NCI-H82 (cell line): ENCODE data around the gene ZNF778.
A peak's percentile ranks its signal among the peaks of the same experiment; 100 is the strongest.

Experiments
- DNase-seq: peaks from one replicate; lab custom pipeline; 2025; lab: John Stamatoyannopoulos, UW

ZNF778 gene

GRCh38 chr16:89217388-89218191 is at the start of gene ZNF778:
Gene ZNF778, plus strand, starts transcription at chr16:89217703. Its CDS starts 3,425 bp downstream, at chr16:89221128.
- DNase-seq: peak; percentile 86

- DNase-seq: peak; percentile 32
Measured at GRCh38 chr16:89168381-89169189, 48.9 kb upstream of the ZNF778 start.

DNA sequence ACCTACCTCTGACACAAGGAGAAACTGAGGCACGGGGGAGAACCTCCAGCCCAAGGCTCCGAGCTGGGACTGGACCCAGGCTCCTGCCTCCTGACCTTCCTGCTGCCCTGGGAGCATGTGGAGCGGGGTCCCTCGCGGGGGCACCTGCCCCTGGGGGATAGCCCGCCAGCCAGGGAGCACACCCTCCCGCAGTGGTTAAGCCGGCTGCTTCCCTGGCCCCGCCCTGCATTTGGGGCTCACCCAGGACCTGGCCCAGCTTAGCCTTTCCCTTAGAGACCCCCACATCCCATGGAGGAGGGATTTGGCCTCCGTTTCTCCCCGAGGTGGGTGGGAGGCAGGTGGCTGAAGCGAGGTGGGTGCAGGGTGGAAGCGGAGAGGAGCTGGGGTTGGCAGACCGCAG is 47.7 kb upstream of the ZNF778 start:
- DNase-seq: no peak

DNA sequence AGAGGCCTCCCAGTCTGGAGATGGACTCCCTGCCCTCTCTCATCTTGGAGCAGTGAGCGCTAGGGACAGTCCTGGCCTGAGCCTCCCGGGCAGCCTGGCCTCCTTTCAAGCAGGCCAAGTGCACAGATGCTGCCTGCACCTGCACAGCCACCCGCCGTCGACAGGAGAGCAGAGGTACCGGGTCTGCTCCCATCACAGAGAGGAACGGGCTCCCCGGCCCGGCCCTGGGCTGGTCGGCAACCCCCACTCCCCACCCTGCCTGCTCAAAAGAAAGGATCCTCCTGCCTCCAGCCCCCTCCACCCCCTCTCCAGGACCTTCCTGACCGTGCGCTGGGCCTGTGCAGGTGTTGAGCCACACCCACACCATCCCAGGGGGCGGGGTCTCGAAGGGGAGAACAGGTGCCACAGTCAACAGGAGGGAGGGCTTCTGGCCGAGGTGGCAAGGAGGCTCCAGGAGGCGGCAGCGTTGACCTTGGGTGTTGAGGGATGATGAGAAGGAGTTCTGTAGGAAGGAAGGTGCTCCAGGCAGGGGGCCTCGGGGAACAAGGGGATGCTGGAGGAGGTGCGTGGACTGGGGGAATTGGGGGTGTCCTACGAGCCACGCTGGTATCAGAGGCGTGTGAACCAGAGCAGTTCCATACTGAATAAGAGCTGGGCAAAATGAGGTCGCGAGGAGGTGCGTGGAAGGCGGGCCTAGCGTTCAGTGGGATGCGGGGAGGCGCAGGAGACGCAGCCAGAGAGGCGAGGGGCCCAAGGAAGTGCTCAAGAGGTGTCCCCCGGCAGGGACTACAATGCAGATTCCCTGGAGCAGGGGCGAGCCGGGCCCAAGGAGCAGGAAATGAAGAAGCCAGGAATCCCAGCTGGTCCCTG is 46.9 kb upstream of the ZNF778 start:
- DNase-seq: peak; percentile 37

DNA sequence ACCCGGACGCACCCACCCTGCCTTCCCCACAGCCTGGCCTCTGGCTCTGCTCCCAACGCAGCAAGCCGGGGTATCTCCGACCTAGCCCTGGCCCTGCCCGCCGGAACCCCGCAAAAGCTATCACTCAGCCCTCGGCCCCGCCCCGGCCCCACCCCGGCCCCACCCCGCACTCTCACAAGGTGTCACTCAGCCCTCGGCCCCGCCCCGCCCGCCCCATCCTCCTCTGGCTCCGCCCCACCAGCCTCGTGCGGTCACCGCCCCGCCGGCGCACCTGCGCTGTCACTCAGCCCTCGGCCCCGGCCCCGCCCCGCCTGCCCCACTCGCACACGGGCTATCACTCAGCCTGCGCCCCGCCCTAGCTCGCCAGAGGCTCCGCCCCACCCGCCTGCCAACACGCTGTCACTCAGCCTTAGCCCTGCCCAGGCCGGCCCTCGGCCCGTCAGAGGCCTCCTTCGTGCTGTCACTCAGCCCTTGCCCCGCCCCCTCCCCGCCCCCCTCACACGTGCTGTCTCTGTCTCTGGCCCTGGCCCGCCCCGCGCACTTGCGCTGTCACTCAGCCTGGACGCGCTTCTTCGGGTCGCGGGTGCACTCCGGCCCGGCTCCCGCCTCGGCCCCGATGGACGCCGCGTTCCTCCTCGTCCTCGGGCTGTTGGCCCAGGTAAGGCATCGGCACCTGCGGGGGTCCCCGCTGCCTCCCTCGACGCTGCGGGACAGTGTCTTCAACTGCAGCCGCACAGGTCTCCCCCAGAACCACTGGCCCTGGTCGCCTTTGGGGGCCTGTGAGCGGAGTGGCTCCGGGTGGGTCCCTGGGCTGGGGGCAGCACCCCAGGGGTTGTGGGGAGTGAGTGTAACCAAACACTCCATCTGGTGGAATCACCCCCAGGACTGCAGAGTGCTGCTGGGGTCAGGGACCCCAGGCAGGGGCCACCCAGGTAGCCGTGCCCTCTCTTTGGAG is 46.0 kb upstream of the ZNF778 start, which contains the start of gene CDH15:
TSS of gene CDH15 (plus strand) at position 533 of the 955 bp plus-strand sequence. CDS start at position 617, 84 bp downstream.
- peak; percentile 97 for DNase-seq

GRCh38 chr16:89172171-89172527 is 45.4 kb upstream of the ZNF778 start:
- no peak for DNase-seq

DNA sequence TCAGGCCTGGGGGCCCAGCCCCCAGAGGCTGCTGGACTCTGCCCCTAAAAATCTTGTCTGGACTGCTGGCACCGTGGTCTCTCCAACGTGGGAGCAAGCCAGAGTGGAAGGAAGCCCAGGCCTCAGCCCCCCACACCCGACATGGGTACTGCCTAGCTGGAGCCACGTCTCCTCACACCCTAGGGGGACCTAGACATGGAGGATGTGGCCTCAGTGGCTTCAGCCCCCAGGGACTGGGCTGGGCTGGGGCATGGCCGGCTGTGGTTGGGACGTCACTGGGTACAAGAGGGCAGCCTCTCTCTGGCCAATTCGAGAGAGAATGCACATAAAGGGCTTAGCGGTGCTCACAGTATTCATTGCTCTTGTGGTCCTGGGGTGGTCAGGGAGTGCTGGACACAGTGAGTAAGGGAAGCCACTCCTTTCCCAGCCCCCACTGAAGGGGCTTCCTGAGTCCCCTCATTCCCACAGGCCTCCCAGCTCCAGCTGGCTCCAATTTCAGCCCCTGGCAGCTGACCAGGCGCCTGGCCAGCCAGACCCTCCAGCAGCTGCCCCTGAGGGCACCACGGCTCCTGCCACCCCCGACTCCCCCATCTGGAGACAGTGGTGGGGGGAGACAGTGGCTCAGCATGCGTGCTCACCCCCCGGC is 44.9 kb upstream of the ZNF778 start:
- no peak for DNase-seq

DNA sequence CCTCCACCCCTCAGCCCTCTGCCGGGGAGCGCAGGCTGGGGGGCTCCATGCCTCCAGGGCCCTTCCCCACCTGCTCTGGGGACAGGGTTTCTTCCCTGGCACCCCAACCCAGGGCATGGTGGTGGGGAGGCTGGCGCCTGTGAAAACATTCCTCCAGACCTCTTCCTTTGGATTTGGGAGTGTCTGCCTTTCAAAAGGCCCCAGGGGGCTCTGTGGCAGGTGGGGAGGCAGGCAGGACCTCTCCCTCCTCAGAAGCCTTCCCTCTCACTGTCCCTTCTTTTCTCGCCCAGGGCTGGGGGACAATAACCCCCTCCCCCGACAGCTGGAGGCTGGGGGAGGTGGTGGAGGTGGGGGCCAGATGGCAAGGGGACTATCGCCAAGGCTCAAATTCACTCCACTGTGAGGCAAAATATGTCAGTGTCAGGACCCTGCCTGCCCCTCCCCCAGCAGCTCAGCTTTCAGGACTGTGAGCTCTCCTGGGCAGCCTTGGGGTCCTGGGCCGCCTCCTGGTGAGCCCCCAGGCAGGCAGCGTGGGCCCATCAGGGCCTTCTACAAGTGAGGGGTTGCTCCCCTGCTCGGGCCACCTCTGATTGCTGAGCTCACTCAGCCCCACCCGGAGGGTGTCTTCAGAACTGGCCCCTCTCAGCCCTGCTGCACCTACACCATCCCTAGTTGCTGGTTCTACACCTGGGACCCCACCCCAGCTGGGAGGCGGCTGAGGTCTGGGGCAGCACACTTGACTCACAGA is 44.2 kb upstream of the ZNF778 start:
- DNase-seq: peak; percentile 65

DNA sequence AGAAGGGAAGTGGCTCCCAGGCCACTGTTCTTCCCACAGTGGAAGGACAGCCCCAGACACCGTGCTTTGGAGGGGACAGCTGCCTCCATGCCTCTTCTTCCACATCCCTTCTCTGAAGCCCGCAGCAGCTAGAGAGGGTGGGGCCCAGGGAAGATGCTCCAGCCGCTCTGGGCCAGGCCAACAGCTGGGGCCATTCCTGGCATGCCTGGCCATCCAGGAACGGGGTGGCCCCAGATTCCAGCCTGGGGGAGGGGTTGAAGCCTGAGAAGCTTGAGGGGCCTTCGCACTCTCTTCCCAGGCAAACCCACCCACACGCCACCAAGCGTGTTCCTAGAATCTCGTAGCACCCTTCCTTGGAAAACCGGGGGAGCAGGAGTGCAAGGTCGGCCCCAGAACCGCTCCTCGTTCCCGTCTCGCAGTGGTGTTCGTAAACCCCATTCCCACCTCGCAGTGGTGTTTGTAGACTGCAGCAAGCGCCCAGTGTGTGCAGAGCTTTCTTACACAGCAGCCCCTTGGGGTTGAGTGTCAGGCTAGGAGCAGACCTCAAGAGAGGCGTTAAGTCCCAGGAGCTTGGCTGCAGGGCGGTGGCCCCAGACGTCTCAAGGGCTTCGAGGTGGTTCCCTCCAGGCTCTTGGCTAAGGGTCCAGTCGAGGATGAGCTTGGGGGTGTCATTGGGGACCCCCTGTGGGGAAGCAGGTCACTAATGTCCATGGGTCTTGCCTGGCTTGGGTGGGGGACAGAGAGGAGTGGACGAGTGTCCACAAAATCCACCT is 43.3 kb upstream of the ZNF778 start:
- DNase-seq: no peak

DNA sequence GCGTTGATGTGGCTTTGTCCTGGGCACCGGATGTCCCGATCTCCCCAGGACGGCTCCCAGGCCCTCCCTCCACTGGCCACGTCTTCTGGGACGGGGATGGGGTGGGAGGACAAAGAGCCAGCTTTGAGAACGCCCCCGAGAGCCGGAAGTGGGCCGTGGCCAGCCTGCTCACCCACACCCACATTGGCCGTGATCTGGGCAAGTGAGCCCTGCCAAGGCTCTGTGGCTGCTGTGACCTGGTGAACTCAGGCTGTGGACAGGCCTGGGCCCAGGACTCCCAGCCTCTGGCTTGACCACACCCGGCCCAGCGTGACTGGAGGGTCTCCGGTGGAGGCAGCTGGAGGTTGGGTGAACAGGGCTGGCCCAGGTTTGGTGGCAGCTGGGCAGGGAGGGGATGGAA is 42.6 kb upstream of the ZNF778 start:
- no peak for DNase-seq

- DNase-seq: peak; percentile 28
Measured at GRCh38 chr16:89175280-89176146, 42.0 kb upstream of the ZNF778 start.

- DNase-seq: no peak
Measured at GRCh38 chr16:89176147-89176690, 41.3 kb upstream of the ZNF778 start.

DNA sequence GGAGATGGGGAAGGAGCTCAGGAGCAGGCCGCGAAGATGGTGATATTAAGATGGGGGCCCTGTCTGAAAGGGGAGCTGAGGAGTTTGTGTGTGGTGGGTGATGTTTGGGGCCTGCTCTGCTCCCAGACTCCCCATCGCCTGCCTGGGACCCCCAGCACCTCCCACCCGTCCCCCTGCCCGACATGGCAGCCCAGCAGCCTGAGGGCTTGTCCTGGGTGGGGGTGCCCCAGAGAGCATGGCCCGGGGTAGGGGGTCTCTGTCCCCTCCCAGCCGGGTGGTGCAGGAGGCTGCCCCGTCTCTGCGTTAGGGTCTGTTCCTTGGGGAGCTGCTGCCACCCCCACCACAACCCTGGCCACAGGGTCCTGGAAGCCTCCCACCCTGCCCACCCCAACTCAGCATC is 40.8 kb upstream of the ZNF778 start:
- DNase-seq: no peak

GRCh38 chr16:89177501-89177900 is 40.0 kb upstream of the ZNF778 start:
- no peak for DNase-seq

GRCh38 chr16:89178453-89179147 is 38.9 kb upstream of the ZNF778 start:
- no peak for DNase-seq

- no peak for DNase-seq
Measured at GRCh38 chr16:89179148-89179484, 38.4 kb upstream of the ZNF778 start.

- no peak for DNase-seq
Measured at GRCh38 chr16:89179656-89180315, 37.7 kb upstream of the ZNF778 start.
